ENCODE data around the gene SECISBP2L.
A peak's percentile ranks its signal among the peaks of the same experiment; 100 is the strongest.

Gene SECISBP2L

GRCh38 chr15:48962662-48963523 is 83.4 kb downstream of the SECISBP2L start:
- DNase-seq = no peak

- no peak for DNase-seq
These were observed 90.3 kb downstream of the SECISBP2L start for GRCh38 chr15:48955967-48956366.

GRCh38 chr15:48955370-48955769 is 90.9 kb downstream of the SECISBP2L start:
- no peak for DNase-seq

- DNase-seq = no peak
These were observed 91.7 kb downstream of the SECISBP2L start for GRCh38 chr15:48954538-48954937.

- no peak for DNase-seq
These were observed 99.4 kb downstream of the SECISBP2L start for GRCh38 chr15:48946840-48947187.

- peak; percentile 19 for DNase-seq
These were observed 100.0 kb downstream of the SECISBP2L start for GRCh38 chr15:48946074-48946839.

GRCh38 chr15:48945386-48945785 is 100.9 kb downstream of the SECISBP2L start:
- no peak for DNase-seq

- no peak for DNase-seq
These were observed 104.3 kb downstream of the SECISBP2L start for GRCh38 chr15:48941904-48942303.

- DNase-seq = no peak
These were observed 105.7 kb downstream of the SECISBP2L start for GRCh38 chr15:48940508-48940907.

GRCh38 chr15:48939648-48940047 is 106.6 kb downstream of the SECISBP2L start:
- no peak for DNase-seq

Measured in inflammatory macrophage treated with lipopolysaccharide for 4 hours (primary cell).